GM12873 (cell line): Measurements from ENCODE around the gene BTNL9.
A peak's percentile ranks its signal among the peaks of the same experiment; 100 is the strongest.

Experiments used
- CTCF ChIP-seq: IDR thresholded peaks from 2 replicates; pipeline ENCODE4 v1.5.1; 2012; ENCODE audit warnings: low read depth, mild to moderate bottlenecking, moderate library complexity, low read length, control low read depth; ENCODE audit not compliant: insufficient read depth; ENCODE audit errors: missing control alignments

The BTNL9 gene

DNA sequence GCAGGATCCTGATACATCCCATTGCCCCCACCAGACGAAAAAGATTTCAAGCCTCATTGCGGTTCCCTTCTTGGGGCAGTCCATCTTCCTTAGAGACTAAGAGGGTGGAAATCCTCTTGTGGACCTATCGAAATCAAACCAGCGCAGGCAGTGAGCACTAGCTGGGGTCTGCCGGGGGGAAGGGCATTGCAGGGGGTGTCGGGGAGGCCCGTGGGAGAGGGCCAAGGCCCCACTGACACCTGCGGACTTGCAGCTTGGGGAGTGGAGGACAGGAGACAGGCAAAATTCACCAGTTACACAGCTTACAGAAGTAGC is 522 bp downstream of the BTNL9 start:
- TF ChIP-seq CTCF, result no peak

DNA sequence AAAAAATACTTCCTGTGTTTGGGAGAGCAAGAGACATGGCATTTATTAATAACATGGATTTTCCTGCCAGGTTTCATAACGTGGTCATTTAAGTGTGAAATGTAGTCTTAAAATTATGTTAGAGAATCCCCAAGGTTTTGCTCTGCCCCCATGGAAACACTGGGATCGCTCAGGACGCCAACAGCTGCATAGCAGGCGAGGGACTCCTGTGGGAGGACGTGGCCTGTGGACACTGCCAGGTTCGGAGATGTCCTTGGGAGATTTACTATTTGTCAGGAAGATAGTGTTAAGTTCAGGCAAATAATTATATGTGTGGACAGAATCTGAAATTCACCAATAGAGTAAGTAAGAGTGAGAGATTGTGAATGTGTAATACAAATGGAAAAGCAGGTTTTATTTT is 977 bp downstream of the BTNL9 start:
- TF ChIP-seq CTCF, result no peak

DNA sequence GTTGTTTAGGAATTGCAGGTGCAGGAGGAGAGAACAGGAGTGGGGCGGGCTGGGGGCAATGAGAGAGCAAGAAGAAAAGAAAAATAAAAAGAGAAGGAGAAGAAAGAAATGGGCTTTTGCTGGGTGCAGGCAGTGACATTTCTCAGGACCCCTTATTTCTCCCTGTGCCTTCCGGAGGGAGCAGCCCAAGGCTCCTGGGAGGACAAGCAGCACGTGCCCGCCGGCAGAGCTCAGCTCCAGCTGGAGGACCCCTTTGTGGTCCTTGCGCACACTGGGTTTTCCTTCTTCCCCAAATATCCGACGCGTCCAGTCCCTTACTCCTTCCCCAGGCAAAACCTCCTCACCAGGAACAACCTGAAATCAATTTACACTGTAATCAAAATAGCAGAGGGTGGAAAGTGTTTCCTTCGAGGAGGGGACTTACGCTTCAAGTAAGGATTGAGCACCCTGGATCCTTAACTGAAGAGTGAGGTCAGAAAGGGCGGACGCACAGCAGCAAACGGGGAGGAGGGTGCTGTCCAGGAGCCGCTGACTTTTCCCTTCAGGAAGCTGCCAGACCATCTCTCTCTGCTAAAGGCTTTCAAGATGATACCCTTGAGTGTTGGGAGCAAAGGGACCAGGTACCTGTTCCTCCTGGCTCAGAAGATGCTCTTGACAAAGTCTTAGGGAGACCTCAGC is 2.1 kb downstream of the BTNL9 start:
- TF ChIP-seq CTCF, result no peak

DNA sequence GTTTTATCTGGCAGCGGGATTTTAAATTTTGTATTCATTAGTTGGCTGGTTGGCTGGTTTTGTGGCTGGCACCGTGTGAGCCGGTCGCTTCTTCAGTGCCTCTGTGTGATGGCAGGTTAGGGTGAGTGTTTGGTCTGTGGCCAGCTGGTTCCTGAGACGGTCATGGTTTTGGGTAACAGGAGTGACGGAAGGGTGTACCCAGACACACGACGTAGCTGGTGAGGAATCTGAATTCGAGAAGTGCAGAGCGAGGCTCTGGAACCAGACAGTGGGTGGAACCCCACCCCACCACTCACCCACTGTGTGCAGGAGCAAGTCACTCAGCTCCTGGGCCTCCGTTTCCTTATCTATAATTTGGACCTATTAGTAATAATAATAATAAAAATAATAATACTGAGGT is 2.7 kb downstream of the BTNL9 start:
- no peak for TF ChIP-seq CTCF

DNA sequence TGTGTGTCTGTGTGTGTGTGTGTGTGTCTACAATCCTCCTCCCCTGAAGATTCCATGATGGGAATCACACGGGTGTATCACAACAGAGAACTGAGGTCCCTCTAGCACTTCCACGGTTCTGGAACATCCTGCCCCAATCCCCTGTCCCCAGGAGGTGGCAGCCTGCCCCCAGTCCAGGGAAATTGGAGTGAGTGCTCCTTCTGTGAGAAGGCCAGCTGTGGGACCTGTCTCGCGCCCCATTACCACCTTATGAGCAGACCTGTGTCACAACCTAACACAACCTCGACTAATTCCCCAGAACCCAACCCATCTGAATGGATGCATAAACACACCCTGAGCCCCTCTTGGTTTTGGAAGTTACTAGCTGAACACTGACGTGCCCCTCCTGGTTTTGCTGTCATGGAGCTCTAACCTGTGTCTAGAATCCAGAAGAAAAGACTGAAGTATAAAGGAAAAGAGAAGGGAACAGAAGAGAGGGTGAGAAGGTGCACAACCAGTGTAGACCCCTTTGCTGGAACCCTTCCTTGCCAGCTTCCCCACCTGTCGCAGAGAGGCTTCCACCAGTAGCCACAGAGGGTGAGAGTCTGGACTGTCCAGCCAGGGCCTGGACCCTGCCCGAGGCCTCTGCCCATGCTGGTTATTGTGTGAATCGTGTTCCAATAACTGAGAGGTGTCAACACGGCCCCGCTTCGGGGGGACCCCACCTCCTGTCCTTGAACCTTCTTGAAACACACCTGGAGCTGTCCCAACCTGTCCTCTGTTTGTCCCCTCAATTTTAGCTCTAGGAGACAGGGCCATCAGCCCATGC is 3.4 kb downstream of the BTNL9 start:
- TF ChIP-seq CTCF, result peak; percentile 29

DNA sequence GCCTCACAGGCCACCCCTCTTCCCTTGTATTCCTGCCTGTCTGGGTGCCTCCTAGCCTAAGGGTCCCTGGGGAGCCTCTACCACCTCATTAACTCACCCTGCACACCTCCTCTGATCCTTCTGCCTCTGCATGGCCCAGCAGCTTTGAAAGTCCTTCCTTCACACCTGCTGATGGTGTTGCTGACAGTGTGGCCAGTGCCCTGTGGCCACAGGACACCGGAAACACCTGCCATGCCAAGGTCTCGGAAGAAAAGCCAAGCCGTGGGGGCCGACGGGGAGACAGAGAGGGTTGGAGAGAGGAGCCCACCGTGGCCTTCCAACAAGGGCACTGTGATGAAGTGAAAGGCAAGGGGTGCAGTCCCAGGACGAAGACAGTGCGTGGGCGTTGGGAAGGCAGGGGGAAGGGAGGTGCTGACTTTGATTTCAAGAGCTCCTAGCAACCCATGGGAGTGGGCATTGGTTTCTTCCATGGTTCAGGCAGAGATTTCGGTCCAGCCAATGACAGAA is 4.1 kb downstream of the BTNL9 start:
- no peak for TF ChIP-seq CTCF

GRCh38 chr5:181044662-181045305 is 4.7 kb downstream of the BTNL9 start:
- no peak for TF ChIP-seq CTCF
